ENCODE data around the gene SLC4A9.

Gene SLC4A9

GRCh38 chr5:140371356-140372151 is 11.6 kb downstream of the SLC4A9 start:
- Histone ChIP-seq H3K9me3 (ENCODE audit: control insufficient read depth, low read length) (no peaks in the 10 kb centered on the region), H3K4me1 (ENCODE audit: control insufficient read depth, insufficient read depth, low read length, poor library complexity, severe bottlenecking) (no peaks in the 10 kb centered on the region), H3K4me3 (ENCODE audit: insufficient read depth, low read depth, low read length, poor library complexity, severe bottlenecking) (no peak overlapping the region), H3K27ac (ENCODE audit: insufficient read depth, low read length, poor library complexity, severe bottlenecking) (no peak overlapping the region), H3K36me3 (ENCODE audit: control insufficient read depth, insufficient read depth, low read length) (no peaks in the 10 kb centered on the region), H3K27me3 (replicated peaks; ENCODE audit: control insufficient read depth, insufficient read depth, low read length, poor library complexity, severe bottlenecking) (no peaks in the 10 kb centered on the region)
- no peak for DNase-seq

- Histone ChIP-seq H3K4me3 (ENCODE audit: insufficient read depth, low read depth, low read length, poor library complexity, severe bottlenecking) (no peak overlapping the region), H3K27ac (ENCODE audit: insufficient read depth, low read length, poor library complexity, severe bottlenecking) (no peak overlapping the region), H3K9me3 (ENCODE audit: control insufficient read depth, low read length) (no peaks in the 10 kb centered on the region), H3K27me3 (replicated peaks; ENCODE audit: control insufficient read depth, insufficient read depth, low read length, poor library complexity, severe bottlenecking) (no peaks in the 10 kb centered on the region), H3K36me3 (ENCODE audit: control insufficient read depth, insufficient read depth, low read length) (no peaks in the 10 kb centered on the region), H3K4me1 (ENCODE audit: control insufficient read depth, insufficient read depth, low read length, poor library complexity, severe bottlenecking) (no peaks in the 10 kb centered on the region)
- peak in 1 of 3 donors; percentile 15 for DNase-seq
Observed at GRCh38 chr5:140372971-140373487, 13.0 kb downstream of the SLC4A9 start.

GRCh38 chr5:140381351-140381750 is 21.4 kb downstream of the SLC4A9 start:
- H3K4me1 ChIP-seq (ENCODE audit: control insufficient read depth, insufficient read depth, low read length, poor library complexity, severe bottlenecking) = no peaks in the 10 kb centered on the region
- no peak overlapping the region for H3K27ac ChIP-seq (ENCODE audit: insufficient read depth, low read length, poor library complexity, severe bottlenecking)
- H3K9me3 ChIP-seq (ENCODE audit: control insufficient read depth, low read length) = no peaks in the 10 kb centered on the region
- H3K4me3 ChIP-seq (ENCODE audit: insufficient read depth, low read depth, low read length, poor library complexity, severe bottlenecking) = no peak overlapping the region
- H3K27me3 ChIP-seq (replicated peaks; ENCODE audit: control insufficient read depth, insufficient read depth, low read length, poor library complexity, severe bottlenecking) = no peaks in the 10 kb centered on the region
- no peak for DNase-seq
- H3K36me3 ChIP-seq (ENCODE audit: control insufficient read depth, insufficient read depth, low read length) = no peaks in the 10 kb centered on the region

- Histone ChIP-seq H3K4me1 (ENCODE audit: control insufficient read depth, insufficient read depth, low read length, poor library complexity, severe bottlenecking) (no peaks in the 10 kb centered on the region), H3K4me3 (ENCODE audit: insufficient read depth, low read depth, low read length, poor library complexity, severe bottlenecking) (no peak overlapping the region), H3K9me3 (ENCODE audit: control insufficient read depth, low read length) (no peaks in the 10 kb centered on the region), H3K36me3 (ENCODE audit: control insufficient read depth, insufficient read depth, low read length) (no peaks in the 10 kb centered on the region), H3K27ac (ENCODE audit: insufficient read depth, low read length, poor library complexity, severe bottlenecking) (no peak overlapping the region), H3K27me3 (replicated peaks; ENCODE audit: control insufficient read depth, insufficient read depth, low read length, poor library complexity, severe bottlenecking) (no peaks in the 10 kb centered on the region)
- no peak for DNase-seq
Observed at GRCh38 chr5:140381972-140382371, 22.0 kb downstream of the SLC4A9 start.

- H3K4me1 ChIP-seq (ENCODE audit: control insufficient read depth, insufficient read depth, low read length, poor library complexity, severe bottlenecking) = no peaks in the 10 kb centered on the region
- H3K9me3 ChIP-seq (ENCODE audit: control insufficient read depth, low read length) = no peaks in the 10 kb centered on the region
- H3K4me3 ChIP-seq (ENCODE audit: insufficient read depth, low read depth, low read length, poor library complexity, severe bottlenecking) = no peak overlapping the region
- DNase-seq = no peak
- no peaks in the 10 kb centered on the region for H3K27me3 ChIP-seq (replicated peaks; ENCODE audit: control insufficient read depth, insufficient read depth, low read length, poor library complexity, severe bottlenecking)
- H3K36me3 ChIP-seq (ENCODE audit: control insufficient read depth, insufficient read depth, low read length) = no peaks in the 10 kb centered on the region
- no peak overlapping the region for H3K27ac ChIP-seq (ENCODE audit: insufficient read depth, low read length, poor library complexity, severe bottlenecking)
Observed at GRCh38 chr5:140382866-140383265, 22.9 kb downstream of the SLC4A9 start.

- no peaks in the 10 kb centered on the region for H3K9me3 ChIP-seq (ENCODE audit: control insufficient read depth, low read length)
- H3K27me3 ChIP-seq (replicated peaks; ENCODE audit: control insufficient read depth, insufficient read depth, low read length, poor library complexity, severe bottlenecking) = no peaks in the 10 kb centered on the region
- H3K4me3 ChIP-seq (ENCODE audit: insufficient read depth, low read depth, low read length, poor library complexity, severe bottlenecking) = no peak overlapping the region
- H3K27ac ChIP-seq (ENCODE audit: insufficient read depth, low read length, poor library complexity, severe bottlenecking) = no peak overlapping the region
- no peaks in the 10 kb centered on the region for H3K4me1 ChIP-seq (ENCODE audit: control insufficient read depth, insufficient read depth, low read length, poor library complexity, severe bottlenecking)
- no peaks in the 10 kb centered on the region for H3K36me3 ChIP-seq (ENCODE audit: control insufficient read depth, insufficient read depth, low read length)
- DNase-seq = no peak
Observed at GRCh38 chr5:140383300-140383699, 23.3 kb downstream of the SLC4A9 start.

GRCh38 chr5:140388052-140388451 is 28.1 kb downstream of the SLC4A9 start:
- Histone ChIP-seq H3K36me3 (ENCODE audit: control insufficient read depth, insufficient read depth, low read length) (no peaks in the 10 kb centered on the region), H3K27ac (ENCODE audit: insufficient read depth, low read length, poor library complexity, severe bottlenecking) (no peak overlapping the region), H3K9me3 (ENCODE audit: control insufficient read depth, low read length) (no peaks in the 10 kb centered on the region), H3K4me3 (ENCODE audit: insufficient read depth, low read depth, low read length, poor library complexity, severe bottlenecking) (no peak overlapping the region), H3K4me1 (ENCODE audit: control insufficient read depth, insufficient read depth, low read length, poor library complexity, severe bottlenecking) (no peaks in the 10 kb centered on the region), H3K27me3 (replicated peaks; ENCODE audit: control insufficient read depth, insufficient read depth, low read length, poor library complexity, severe bottlenecking) (no peaks in the 10 kb centered on the region)
- no peak for DNase-seq

GRCh38 chr5:140391312-140391711 is 31.3 kb downstream of the SLC4A9 start:
- no peaks in the 10 kb centered on the region for H3K9me3 ChIP-seq (ENCODE audit: control insufficient read depth, low read length)
- no peak overlapping the region for H3K27ac ChIP-seq (ENCODE audit: insufficient read depth, low read length, poor library complexity, severe bottlenecking)
- H3K36me3 ChIP-seq (ENCODE audit: control insufficient read depth, insufficient read depth, low read length) = no peaks in the 10 kb centered on the region
- H3K4me3 ChIP-seq (ENCODE audit: insufficient read depth, low read depth, low read length, poor library complexity, severe bottlenecking) = no peak overlapping the region
- no peaks in the 10 kb centered on the region for H3K4me1 ChIP-seq (ENCODE audit: control insufficient read depth, insufficient read depth, low read length, poor library complexity, severe bottlenecking)
- DNase-seq = no peak
- no peaks in the 10 kb centered on the region for H3K27me3 ChIP-seq (replicated peaks; ENCODE audit: control insufficient read depth, insufficient read depth, low read length, poor library complexity, severe bottlenecking)

GRCh38 chr5:140391732-140392131 is 31.7 kb downstream of the SLC4A9 start:
- no peaks in the 10 kb centered on the region for H3K36me3 ChIP-seq (ENCODE audit: control insufficient read depth, insufficient read depth, low read length)
- no peaks in the 10 kb centered on the region for H3K27me3 ChIP-seq (replicated peaks; ENCODE audit: control insufficient read depth, insufficient read depth, low read length, poor library complexity, severe bottlenecking)
- H3K4me3 ChIP-seq (ENCODE audit: insufficient read depth, low read depth, low read length, poor library complexity, severe bottlenecking) = no peak overlapping the region
- H3K27ac ChIP-seq (ENCODE audit: insufficient read depth, low read length, poor library complexity, severe bottlenecking) = no peak overlapping the region
- H3K4me1 ChIP-seq (ENCODE audit: control insufficient read depth, insufficient read depth, low read length, poor library complexity, severe bottlenecking) = no peaks in the 10 kb centered on the region
- no peaks in the 10 kb centered on the region for H3K9me3 ChIP-seq (ENCODE audit: control insufficient read depth, low read length)
- DNase-seq = no peak

- Histone ChIP-seq H3K27me3 (replicated peaks; ENCODE audit: control insufficient read depth, insufficient read depth, low read length, poor library complexity, severe bottlenecking) (no peaks in the 10 kb centered on the region), H3K4me1 (ENCODE audit: control insufficient read depth, insufficient read depth, low read length, poor library complexity, severe bottlenecking) (no peaks in the 10 kb centered on the region), H3K27ac (ENCODE audit: insufficient read depth, low read length, poor library complexity, severe bottlenecking) (no peak overlapping the region), H3K36me3 (ENCODE audit: control insufficient read depth, insufficient read depth, low read length) (no peaks in the 10 kb centered on the region), H3K4me3 (ENCODE audit: insufficient read depth, low read depth, low read length, poor library complexity, severe bottlenecking) (no peak overlapping the region), H3K9me3 (ENCODE audit: control insufficient read depth, low read length) (no peaks in the 10 kb centered on the region)
- no peak for DNase-seq
Observed at GRCh38 chr5:140393738-140394137, 33.7 kb downstream of the SLC4A9 start.

Measured in effector memory CD4-positive, alpha-beta T cell (primary cell).